Prostate gland (tissue), 2 donors: Measurements from ENCODE around the gene TMED9.

Experiments
- POLR2A ChIP-seq: fragments of 450-650 bp; IDR thresholded peaks from one replicate; pipeline ENCODE4 v1.6.1; 2016; ENCODE audit warnings: antibody characterized with exemption, mild to moderate bottlenecking
- POLR2AphosphoS5 ChIP-seq: sonication (generic); formaldehyde crosslinking; IDR thresholded peaks from one replicate; pipeline ENCODE4 v1.6.1; 2017; ENCODE audit warnings: antibody characterized with exemption
- TF ChIP-seq, protein P1 (sequence below), 4 experiments: fragments of 200-600 bp in 2 of 4; fragments of 450-650 bp in 2 of 4; sonication (generic) in 2 of 4; IDR thresholded peaks; 1 replicate in 3 of 4; 2 replicates in 1 of 4; pipeline ENCODE4 v1.5.1; 2016 to 2019; ENCODE audit warnings: antibody characterized with exemption in 4 of 4, mild to moderate bottlenecking in 2 of 4, moderate library complexity in 2 of 4

- TF ChIP-seq, protein P1, sequence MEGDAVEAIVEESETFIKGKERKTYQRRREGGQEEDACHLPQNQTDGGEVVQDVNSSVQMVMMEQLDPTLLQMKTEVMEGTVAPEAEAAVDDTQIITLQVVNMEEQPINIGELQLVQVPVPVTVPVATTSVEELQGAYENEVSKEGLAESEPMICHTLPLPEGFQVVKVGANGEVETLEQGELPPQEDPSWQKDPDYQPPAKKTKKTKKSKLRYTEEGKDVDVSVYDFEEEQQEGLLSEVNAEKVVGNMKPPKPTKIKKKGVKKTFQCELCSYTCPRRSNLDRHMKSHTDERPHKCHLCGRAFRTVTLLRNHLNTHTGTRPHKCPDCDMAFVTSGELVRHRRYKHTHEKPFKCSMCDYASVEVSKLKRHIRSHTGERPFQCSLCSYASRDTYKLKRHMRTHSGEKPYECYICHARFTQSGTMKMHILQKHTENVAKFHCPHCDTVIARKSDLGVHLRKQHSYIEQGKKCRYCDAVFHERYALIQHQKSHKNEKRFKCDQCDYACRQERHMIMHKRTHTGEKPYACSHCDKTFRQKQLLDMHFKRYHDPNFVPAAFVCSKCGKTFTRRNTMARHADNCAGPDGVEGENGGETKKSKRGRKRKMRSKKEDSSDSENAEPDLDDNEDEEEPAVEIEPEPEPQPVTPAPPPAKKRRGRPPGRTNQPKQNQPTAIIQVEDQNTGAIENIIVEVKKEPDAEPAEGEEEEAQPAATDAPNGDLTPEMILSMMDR (IDR thresholded peaks at IDR 0.05): no peak
- no peak for TF ChIP-seq POLR2A
- no peak for TF ChIP-seq POLR2AphosphoS5
Observed at GRCh38 chr5:177611446-177612214, 19.6 kb downstream of the TMED9 start.
